AG08395 (cell line): ENCODE results near the gene KDM2B.

Experiments
- DNase-seq: peaks from one replicate; pipeline ENCODE4 v3.0.0; 2012; ENCODE audit warnings: mixed read lengths, low spot score

The KDM2B gene

GRCh38 chr12:121561009-121561395, 19.8 kb downstream of the KDM2B start:
- DNase-seq: no peak

GRCh38 chr12:121560392-121561008, 20.3 kb downstream of the KDM2B start:
- no peak for DNase-seq

GRCh38 chr12:121558956-121559355, 21.9 kb downstream of the KDM2B start:
- DNase-seq: no peak

GRCh38 chr12:121550974-121551634, 29.7 kb downstream of the KDM2B start:
- no peak for DNase-seq

GRCh38 chr12:121549075-121549474, 31.7 kb downstream of the KDM2B start:
- no peak for DNase-seq

- DNase-seq: no peak
These were observed 35.3 kb downstream of the KDM2B start for GRCh38 chr12:121545480-121545879.

- no peak for DNase-seq
These were observed 37.0 kb downstream of the KDM2B start for GRCh38 chr12:121543786-121544185.

GRCh38 chr12:121539908-121540307, 40.9 kb downstream of the KDM2B start:
- DNase-seq: no peak

- DNase-seq: no peak
These were observed 42.1 kb downstream of the KDM2B start for GRCh38 chr12:121538699-121539061.

- peak; percentile 19 for DNase-seq
These were observed 42.8 kb downstream of the KDM2B start for GRCh38 chr12:121537814-121538698.

GRCh38 chr12:121536899-121537813, 43.7 kb downstream of the KDM2B start:
- peak; percentile 77 for DNase-seq

GRCh38 chr12:121536054-121536898, 44.5 kb downstream of the KDM2B start:
- peak; percentile 93 for DNase-seq

GRCh38 chr12:121535150-121536053, 45.4 kb downstream of the KDM2B start:
- no peak for DNase-seq

- DNase-seq: no peak
These were observed 46.2 kb downstream of the KDM2B start for GRCh38 chr12:121534495-121535148.

GRCh38 chr12:121533394-121534090, 47.3 kb downstream of the KDM2B start:
- DNase-seq: no peak

GRCh38 chr12:121532503-121533393, 48.1 kb downstream of the KDM2B start:
- peak; percentile 45 for DNase-seq

- DNase-seq: no peak
These were observed 49.5 kb downstream of the KDM2B start for GRCh38 chr12:121531356-121531750.
